Naive thymus-derived CD4-positive, alpha-beta T cell (primary cell): ENCODE data around the gene SYNC. TPM values are rescaled to one million over a fixed set of nuclear protein-coding genes. Genes with fewer than 3 reads are reported as not detected.

Experiments
- polyA plus RNA-seq, 2 donors: library from polyadenylated mRNA; unstranded; fragments of 300-500 nt; fragmentation: Illumina TruSeq; gene quantifications; one replicate each; pipeline ENCODE4 v1.2.3, GENCODE V29; 2021
- total RNA-seq, 6 experiments: library from RNA in 5 of 6; stranded (reverse) in 5 of 6; gene quantifications; 1 replicate in 5 of 6; 2 replicates in 1 of 6; pipeline ENCODE4 v1.2.3 and lab custom pipeline; 2021 to 2026

The SYNC gene
- total and polyA plus RNA-seq, 7 experiments from 2014 or later: not detected

Other genes starting within 250 kb of the SYNC start
- under 1 TPM in 1 of 5 experiments, not detected in 4; 0.02 TPM for gene ZBTB8B, start 237.7 kb downstream of the SYNC start, total RNA-seq
- not detected for gene ZBTB8B, start 237.7 kb downstream of the SYNC start, polyA plus RNA-seq
- gene ZBTB8A, start 163.3 kb downstream of the SYNC start, total RNA-seq: under 1 TPM in 1 of 5 experiments, not detected in 4; 0.07 TPM
- gene ZBTB8A, start 163.3 kb downstream of the SYNC start, polyA plus RNA-seq: not detected
- 10 to 100 TPM; 35.5 to 58.8 (median 47.4) TPM for gene ZBTB8OS, start 52.2 kb downstream of the SYNC start, total RNA-seq
- gene ZBTB8OS, start 52.2 kb downstream of the SYNC start, polyA plus RNA-seq: 10 to 100 TPM; 49.8 to 65.9 TPM
- 100 to 1,000 TPM; 130 to 280 (median 162) TPM for gene RBBP4, start 51.6 kb downstream of the SYNC start, total RNA-seq
- 100 to 1,000 TPM; 246 to 251 TPM for gene RBBP4, start 51.6 kb downstream of the SYNC start, polyA plus RNA-seq
- 100 to 1,000 TPM in 2 of 5 experiments, 10 to 100 TPM in 3; 70.2 to 175 (median 86.8) TPM for gene YARS1, start 114.6 kb upstream of the SYNC start, total RNA-seq
- 10 to 100 TPM; 48.6 to 49.5 TPM for gene YARS1, start 114.6 kb upstream of the SYNC start, polyA plus RNA-seq
- 10 to 100 TPM; 36.3 to 69.0 (median 60.2) TPM for gene S100PBP, start 114.9 kb upstream of the SYNC start, total RNA-seq
- gene S100PBP, start 114.9 kb upstream of the SYNC start, polyA plus RNA-seq: 1 to 10 TPM; 9.3 to 9.6 TPM
- not detected for gene FNDC5, start 168.1 kb upstream of the SYNC start, total RNA-seq
- gene FNDC5, start 168.1 kb upstream of the SYNC start, polyA plus RNA-seq: under 1 TPM in 1 of 2 donors, not detected in 1; 0.25 TPM
- under 1 TPM in 2 of 5 experiments, not detected in 3; 0.31 to 0.43 TPM for gene HPCA, start 183.7 kb upstream of the SYNC start, total RNA-seq
- gene HPCA, start 183.7 kb upstream of the SYNC start, polyA plus RNA-seq: not detected
- gene TMEM54, start 198.6 kb upstream of the SYNC start, total RNA-seq: not detected
- not detected for gene TMEM54, start 198.6 kb upstream of the SYNC start, polyA plus RNA-seq